DOHH2 (cell line): ENCODE results near the gene FGF5.
"Not testable (repeated sequence)": the region's sequence is repeated elsewhere in the genome, so short reads cannot be mapped to it uniquely, and the experiment has no call there.

Experiments used
- H3F3A ChIP-seq: fragments of 200-600 bp; sonication (generic), shearing (Covaris generic); 2 replicates; pipeline ENCODE4 v1.6.0; 2016; ENCODE audit warnings: antibody characterized with exemption, mild to moderate bottlenecking; ENCODE audit not compliant: control insufficient read depth, insufficient read depth
- H3K27ac ChIP-seq: fragments of 200-600 bp; sonication (generic); 2 replicates; pipeline ENCODE4 v1.5.1; 2014; ENCODE audit warnings: low read depth, mild to moderate bottlenecking, low read length, moderate library complexity
- H3K27me3 ChIP-seq: fragments of 200-600 bp; sonication (generic); 2 replicates; pipeline ENCODE4 v1.6.1; 2014; ENCODE audit warnings: mild to moderate bottlenecking, low read length, mixed read lengths; ENCODE audit not compliant: control insufficient read depth
- H3K36me3 ChIP-seq: fragments of 200-600 bp; sonication (generic); 2 replicates; pipeline ENCODE4 v1.6.1; 2014; ENCODE audit warnings: mild to moderate bottlenecking, low read length, moderate library complexity, mixed read lengths; ENCODE audit not compliant: control insufficient read depth
- H3K4me1 ChIP-seq: fragments of 200-600 bp; sonication (generic); 2 replicates; pipeline ENCODE4 v1.6.1; 2014; ENCODE audit warnings: mild to moderate bottlenecking, low read length, mixed read lengths; ENCODE audit not compliant: control insufficient read depth
- H3K4me2 ChIP-seq: fragments of 200-600 bp; sonication (generic); 2 replicates; pipeline ENCODE4 v1.6.0; 2014; ENCODE audit warnings: mild to moderate bottlenecking, low read length, moderate library complexity
- H3K4me3 ChIP-seq: fragments of 200-600 bp; sonication (generic); 2 replicates; pipeline ENCODE4 v1.5.1; 2014; ENCODE audit warnings: mild to moderate bottlenecking, low read length, mixed read lengths
- H3K79me2 ChIP-seq: fragments of 200-600 bp; sonication (generic); 2 replicates; pipeline ENCODE4 v1.6.1; 2014; ENCODE audit warnings: mild to moderate bottlenecking, low read length, mixed read lengths; ENCODE audit not compliant: control insufficient read depth
- H3K9me2 ChIP-seq: fragments of 200-600 bp; sonication (generic); replicated peaks from 2 replicates; pipeline ENCODE4 v1.6.1; 2014; ENCODE audit warnings: mild to moderate bottlenecking, low read length, mixed read lengths; ENCODE audit not compliant: control insufficient read depth
- H3K9me3 ChIP-seq: fragments of 200-600 bp; sonication (generic); 2 replicates; pipeline ENCODE4 v1.6.1; 2014; ENCODE audit warnings: antibody characterized with exemption, low read length, mixed read lengths; ENCODE audit not compliant: control insufficient read depth, insufficient read depth
- H4K20me1 ChIP-seq: fragments of 200-600 bp; sonication (generic); 2 replicates; pipeline ENCODE4 v1.6.0; 2014; ENCODE audit warnings: low read depth, mild to moderate bottlenecking, antibody characterized with exemption, low read length, moderate library complexity; ENCODE audit not compliant: control insufficient read depth, insufficient read depth
- EZH2phosphoT487 ChIP-seq: fragments of 200-600 bp; sonication (generic); IDR thresholded peaks from 2 replicates; pipeline ENCODE4 v1.6.1; 2017; ENCODE audit warnings: borderline replicate concordance, mild to moderate bottlenecking, antibody characterized with exemption, low read length, moderate library complexity, mixed read lengths
- TF ChIP-seq, protein P1 (sequence below): fragments of 200-600 bp; sonication (generic); IDR thresholded peaks from one replicate; pipeline ENCODE4 v1.5.1; 2014; ENCODE audit warnings: antibody characterized with exemption, mild to moderate bottlenecking, low read depth, low read length; ENCODE audit not compliant: poor library complexity, severe bottlenecking

FGF5 gene

DNA sequence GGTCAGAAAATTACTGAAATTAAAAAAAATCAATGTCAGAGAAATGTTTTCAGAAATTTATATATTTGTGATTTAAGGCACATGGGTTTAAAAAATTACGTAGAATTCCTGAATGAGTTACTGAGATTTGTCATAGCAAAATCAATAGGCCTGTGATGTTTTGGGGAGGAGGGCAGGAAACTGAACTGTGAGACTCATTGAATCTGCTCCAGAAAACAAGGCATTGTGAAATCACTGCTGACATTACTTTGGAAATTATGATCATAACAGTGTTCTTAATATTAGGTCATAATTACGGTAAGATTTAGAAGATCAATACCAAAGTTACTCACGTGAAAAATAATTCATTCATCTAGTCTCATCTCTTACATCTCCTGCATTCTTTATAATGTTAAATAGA lies 5.3 kb downstream of the FGF5 start:
- H3K27me3 ChIP-seq, result peaks cover 10% of the 10 kb centered on the region; the same call in 1 of the 2 replicates
- no peaks in the 10 kb centered on the region for H3K36me3 ChIP-seq
- TF ChIP-seq EZH2phosphoT487, result no peak
- TF ChIP-seq, protein P1, sequence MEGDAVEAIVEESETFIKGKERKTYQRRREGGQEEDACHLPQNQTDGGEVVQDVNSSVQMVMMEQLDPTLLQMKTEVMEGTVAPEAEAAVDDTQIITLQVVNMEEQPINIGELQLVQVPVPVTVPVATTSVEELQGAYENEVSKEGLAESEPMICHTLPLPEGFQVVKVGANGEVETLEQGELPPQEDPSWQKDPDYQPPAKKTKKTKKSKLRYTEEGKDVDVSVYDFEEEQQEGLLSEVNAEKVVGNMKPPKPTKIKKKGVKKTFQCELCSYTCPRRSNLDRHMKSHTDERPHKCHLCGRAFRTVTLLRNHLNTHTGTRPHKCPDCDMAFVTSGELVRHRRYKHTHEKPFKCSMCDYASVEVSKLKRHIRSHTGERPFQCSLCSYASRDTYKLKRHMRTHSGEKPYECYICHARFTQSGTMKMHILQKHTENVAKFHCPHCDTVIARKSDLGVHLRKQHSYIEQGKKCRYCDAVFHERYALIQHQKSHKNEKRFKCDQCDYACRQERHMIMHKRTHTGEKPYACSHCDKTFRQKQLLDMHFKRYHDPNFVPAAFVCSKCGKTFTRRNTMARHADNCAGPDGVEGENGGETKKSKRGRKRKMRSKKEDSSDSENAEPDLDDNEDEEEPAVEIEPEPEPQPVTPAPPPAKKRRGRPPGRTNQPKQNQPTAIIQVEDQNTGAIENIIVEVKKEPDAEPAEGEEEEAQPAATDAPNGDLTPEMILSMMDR, result no peak

DNA sequence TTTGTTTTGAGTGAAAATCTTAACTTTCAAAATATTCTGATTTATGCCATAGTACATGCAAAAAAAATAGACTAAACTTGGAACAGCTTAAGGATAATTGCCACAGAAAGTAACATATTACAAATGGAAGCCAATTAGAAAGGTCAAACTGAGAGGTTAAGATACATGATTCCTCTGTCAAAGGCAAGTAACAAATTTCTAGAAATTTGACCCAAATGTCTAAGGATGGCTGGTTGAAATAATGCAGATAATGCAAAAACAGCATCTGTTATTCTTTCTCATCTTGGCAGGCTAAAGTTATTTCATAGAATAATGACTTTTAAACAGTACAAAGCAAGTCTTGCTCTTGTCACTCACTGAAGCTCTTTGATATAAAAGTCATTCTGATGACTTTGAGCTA lies 10.5 kb downstream of the FGF5 start:
- no peaks in the 10 kb centered on the region for H4K20me1 ChIP-seq
- H3K9me2 ChIP-seq, result no peaks in the 10 kb centered on the region
- no peaks in the 10 kb centered on the region for H3K79me2 ChIP-seq
- no peak overlapping the region for H3K4me3 ChIP-seq
- 0 out of 2 replicates have a peak, but pooled peaks cover 3% of the 10 kb centered on the region for H3K27me3 ChIP-seq
- H3K36me3 ChIP-seq, result no peaks in the 10 kb centered on the region
- TF ChIP-seq, protein P1, result no peak
- no peak for TF ChIP-seq EZH2phosphoT487
- no peaks in the 10 kb centered on the region for H3F3A ChIP-seq
- H3K4me2 ChIP-seq, result no peak overlapping the region
- H3K9me3 ChIP-seq, result no peaks in the 10 kb centered on the region
- H3K27ac ChIP-seq, result no peak overlapping the region
- H3K4me1 ChIP-seq, result no peaks in the 10 kb centered on the region

More for the DNA sequence above, 5.3 kb downstream of the FGF5 start:
- Histone ChIP-seq H3K4me2 (no peak overlapping the region), H4K20me1 (no peaks in the 10 kb centered on the region), H3K79me2 (no peaks in the 10 kb centered on the region), H3K9me3 (no peaks in the 10 kb centered on the region), H3K9me2 (no peaks in the 10 kb centered on the region), H3K27ac (no peak overlapping the region), H3K4me3 (no peak overlapping the region), H3F3A (no peaks in the 10 kb centered on the region), H3K4me1 (no peaks in the 10 kb centered on the region)

DNA sequence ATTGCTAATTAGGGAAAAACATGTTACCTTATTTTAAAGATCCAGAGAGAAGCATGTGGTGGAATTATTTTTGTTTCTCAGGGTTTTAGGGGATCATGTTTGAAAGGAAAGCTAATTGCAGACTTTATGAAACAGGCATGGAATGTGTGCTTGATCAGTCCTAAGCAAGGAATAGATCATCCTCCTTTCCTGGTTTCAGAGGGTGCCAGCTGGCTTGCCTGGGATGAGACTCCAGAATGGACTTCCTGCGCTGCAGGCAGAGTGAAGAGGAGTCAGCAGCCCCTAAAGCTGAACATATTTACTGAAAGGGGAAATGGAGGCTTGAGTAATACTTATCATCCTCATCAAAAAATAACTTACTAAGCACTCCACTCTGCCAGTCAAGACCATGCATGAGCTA lies 13.3 kb downstream of the FGF5 start:
- Histone ChIP-seq H3K27ac (no peak overlapping the region), H3K4me1 (no peaks in the 10 kb centered on the region), H3K9me3 (no peaks in the 10 kb centered on the region), H4K20me1 (no peaks in the 10 kb centered on the region), H3K4me2 (no peak overlapping the region), H3F3A (no peaks in the 10 kb centered on the region), H3K9me2 (no peaks in the 10 kb centered on the region), H3K27me3 (0 out of 2 replicates have a peak, but pooled peaks cover 3% of the 10 kb centered on the region), H3K79me2 (no peaks in the 10 kb centered on the region), H3K4me3 (no peak overlapping the region), H3K36me3 (no peaks in the 10 kb centered on the region)
- TF ChIP-seq EZH2phosphoT487, result no peak
- TF ChIP-seq, protein P1, result no peak

DNA sequence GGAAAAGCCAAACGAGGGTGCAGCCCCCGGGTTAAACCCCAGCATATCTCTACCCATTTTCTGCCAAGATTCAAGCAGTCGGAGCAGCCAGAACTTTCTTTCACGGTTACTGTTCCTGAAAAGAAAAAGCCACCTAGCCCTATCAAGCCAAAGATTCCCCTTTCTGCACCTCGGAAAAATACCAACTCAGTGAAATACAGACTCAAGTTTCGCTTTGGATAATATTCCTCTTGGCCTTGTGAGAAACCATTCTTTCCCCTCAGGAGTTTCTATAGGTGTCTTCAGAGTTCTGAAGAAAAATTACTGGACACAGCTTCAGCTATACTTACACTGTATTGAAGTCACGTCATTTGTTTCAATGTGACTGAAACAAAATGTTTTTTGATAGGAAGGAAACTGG lies 20.0 kb downstream of the FGF5 start:
- Histone ChIP-seq H3K27me3 (peaks cover 5% of the 10 kb centered on the region), H3K4me2 (no peak overlapping the region), H3K36me3 (no peaks in the 10 kb centered on the region), H4K20me1 (no peaks in the 10 kb centered on the region), H3K9me3 (no peaks in the 10 kb centered on the region), H3K4me1 (no peaks in the 10 kb centered on the region), H3K27ac (no peak overlapping the region), H3K4me3 (no peak overlapping the region), H3K79me2 (no peaks in the 10 kb centered on the region), H3K9me2 (no peaks in the 10 kb centered on the region), H3F3A (no peaks in the 10 kb centered on the region)
- TF ChIP-seq EZH2phosphoT487, result no peak
- TF ChIP-seq, protein P1, result no peak

DNA sequence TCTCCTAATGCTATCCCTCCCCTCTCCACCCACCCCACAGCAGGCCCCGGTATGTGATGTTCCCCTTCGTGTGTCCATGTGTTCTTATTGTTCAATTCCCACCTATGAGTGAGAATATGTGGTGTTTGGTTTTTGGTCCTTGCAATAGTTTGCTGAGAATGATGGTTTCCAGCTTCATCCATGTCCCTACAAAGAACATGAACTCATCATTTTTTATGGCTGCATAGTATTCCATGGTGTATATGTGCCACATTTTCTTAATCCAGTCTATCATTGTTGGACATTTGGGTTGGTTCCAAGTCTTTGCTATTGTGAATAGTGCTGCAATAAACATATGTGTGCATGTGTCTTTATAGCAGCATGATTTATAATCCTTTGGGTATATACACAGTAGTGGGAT lies 24.2 kb downstream of the FGF5 start:
- not testable (repeated sequence) for H3K27ac ChIP-seq, H3K27me3 ChIP-seq, H4K20me1 ChIP-seq, H3K4me2 ChIP-seq, H3F3A ChIP-seq, H3K4me3 ChIP-seq, H3K9me3 ChIP-seq, H3K9me2 ChIP-seq, H3K79me2 ChIP-seq, H3K36me3 ChIP-seq, H3K4me1 ChIP-seq
